A549 (cell line): ENCODE results near the gene TGFBR3. TPM values are rescaled to one million over a fixed set of nuclear protein-coding genes. Genes with fewer than 3 reads are reported as not detected.

Source experiments
- ATAC-seq, 2 experiments: fragments of 200-7000 bp in 1 of 2; fragments of >200 bp in 1 of 2; cut with Nextera tagmentation in 1 of 2; cut with Tn5 transposase in 1 of 2; 3 replicates each; pipeline versions ENCODE4 v1.8.0 to v1.9.1; 2018 to 2020; ENCODE audit warnings: mild to moderate bottlenecking in 1 of 2, moderate library complexity in 1 of 2
- CTCF ChIA-PET: fragments of 300-600 bp; sonication (Branson Sonifier 250); formaldehyde crosslinking; extraction: SDS; loops from one replicate; lab custom pipeline; 2021; ENCODE audit warnings: antibody characterized with exemption, inconsistent platforms; lab: Yijun Ruan, JAX
- POLR2A ChIA-PET: fragments of 350-600 bp; formaldehyde crosslinking; extraction: SDS; loops from one replicate; lab custom pipeline; 2021; ENCODE audit warnings: antibody characterized with exemption, inconsistent platforms; lab: Yijun Ruan, JAX
- DNase-seq, 2 experiments: peaks; one replicate each; pipeline versions ENCODE4 v3.0.0 to v3.0.0-alpha.2; 2011 to 2016; ENCODE audit warnings: low read depth in 1 of 2, low spot score in 1 of 2
- FAIRE-seq: peaks from 2 replicates; lab custom pipeline; 2011; peaks lifted over from hg19 to GRCh38; lab: Jason Lieb, UNC
- H3K27ac ChIP-seq, 2 experiments: fragments of >200 bp; sonication (Bioruptor Twin); formaldehyde crosslinking; 3 replicates each; pipeline ENCODE4 v1.5.1; 2016 to 2017
- H3K4me1 ChIP-seq: fragments of >200 bp; sonication (Bioruptor Twin); formaldehyde crosslinking; 3 replicates; pipeline ENCODE4 v1.6.1; 2016
- H3K4me2 ChIP-seq: fragments of >200 bp; sonication (Bioruptor Twin); formaldehyde crosslinking; 3 replicates; pipeline ENCODE4 v1.6.1; 2016
- H3K4me3 ChIP-seq: fragments of >200 bp; sonication (Bioruptor Twin); formaldehyde crosslinking; 3 replicates; pipeline ENCODE4 v1.5.1; 2016
- H3K9me3 ChIP-seq: fragments of >200 bp; sonication (Bioruptor Twin); formaldehyde crosslinking; 3 replicates; pipeline ENCODE4 v1.6.1; 2016
- E2F6 ChIP-seq: IDR thresholded peaks from 2 replicates; pipeline ENCODE4 v1.6.1; 2012; ENCODE audit warnings: low read depth, borderline replicate concordance
- ESRRA ChIP-seq: fragments of 150-350 bp; IDR thresholded peaks from 2 replicates; pipeline ENCODE4 v1.6.1; 2014; ENCODE audit warnings: mild to moderate bottlenecking, low read length, borderline replicate concordance
- GATA3 ChIP-seq: IDR thresholded peaks from 2 replicates; pipeline ENCODE4 v1.6.1; 2012; ENCODE audit warnings: borderline replicate concordance
- HMGXB4 ChIP-seq: fragments of 250-450 bp; sonication (Bioruptor Pico); IDR thresholded peaks from 2 replicates; pipeline ENCODE4 v1.5.0; 2021; ENCODE audit warnings: mild to moderate bottlenecking, moderate library complexity, borderline replicate concordance
- MAZ ChIP-seq: fragments of 150-350 bp; IDR thresholded peaks from 2 replicates; pipeline ENCODE4 v1.6.1; 2014; ENCODE audit warnings: antibody characterized with exemption, low read depth, low read length, borderline replicate concordance
- MYC ChIP-seq: IDR thresholded peaks from 2 replicates; pipeline ENCODE4 v1.6.1; 2012; ENCODE audit warnings: mild to moderate bottlenecking, inconsistent platforms, low read length, improper control_type of control experiment, borderline replicate concordance
- POLR2A ChIP-seq: IDR thresholded peaks from 2 replicates; pipeline ENCODE4 v1.6.1; 2012; ENCODE audit warnings: mild to moderate bottlenecking, low read length
- TFCP2L1 ChIP-seq: fragments of 250-450 bp; sonication (Bioruptor Pico); IDR thresholded peaks from 2 replicates; pipeline ENCODE4 v1.5.0; 2021; ENCODE audit warnings: mild to moderate bottlenecking
- TP53 ChIP-seq: fragments of 250-450 bp; sonication (Bioruptor Pico); IDR thresholded peaks from 2 replicates; pipeline ENCODE4 v1.5.0; 2021; ENCODE audit warnings: mild to moderate bottlenecking, moderate library complexity
- ZSCAN20 ChIP-seq: fragments of 250-450 bp; sonication (Bioruptor Pico); IDR thresholded peaks from 2 replicates; pipeline ENCODE4 v1.8.0; 2022; ENCODE audit warnings: mild to moderate bottlenecking, moderate library complexity
- WGBS: methylation state at CpG from one replicate; pipeline ENCODE4 v1.1.6; 2017; ENCODE audit errors: missing lambda C conversion rate; 5-methylcytosine and 5-hydroxymethylcytosine counted together
- polyA plus RNA-seq, 4 experiments: library from polyadenylated mRNA; depleted of rRNA in 3 of 4; stranded (reverse); fragments of >200 nt; fragmentation: RNase III in 1 of 4; extraction: RNeasy Plus Mini Kit Qiagen cat#74134 plus additional on column Dnase treatment in 1 of 4; gene quantifications; 2 replicates in 3 of 4; 3 replicates in 1 of 4; pipeline ENCODE4 v1.2.3, GENCODE V29; 2011 to 2017
- TF ChIP-seq, protein P1 (sequence below): fragments of 200-600 bp; sonication (generic); IDR thresholded peaks from 2 replicates; pipeline ENCODE4 v1.6.1; 2016; ENCODE audit warnings: antibody characterized with exemption, mild to moderate bottlenecking, moderate library complexity

The TGFBR3 gene
- polyA plus RNA-seq, 2 of the 4 experiments (the other 2 are of a cell fraction), result 5.0 to 8.9 TPM

DNA sequence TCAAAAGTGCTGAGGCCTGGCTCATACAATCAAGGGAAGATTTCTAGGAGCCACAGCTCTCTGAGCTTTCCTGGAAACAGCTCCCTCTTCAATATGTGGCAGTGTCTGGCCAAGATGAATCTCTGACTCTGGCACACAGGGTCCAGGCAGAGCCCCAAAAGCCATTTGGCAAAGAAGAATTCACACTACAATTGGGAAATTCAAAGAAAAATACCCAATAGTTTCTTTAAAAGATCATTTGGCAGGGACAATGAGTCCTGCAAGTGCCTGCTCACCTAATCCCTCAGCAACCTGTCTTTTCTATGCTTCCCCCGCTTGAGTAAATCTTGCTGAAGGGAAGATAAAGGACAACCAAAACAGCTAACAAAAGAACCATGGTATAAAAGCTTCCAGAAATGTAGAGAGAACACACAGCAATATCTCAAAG, 124.6 kb downstream of the TGFBR3 start:
- TF ChIP-seq GATA3 (no peak), POLR2A (no peak), TFCP2L1 (CRISPR knock-in tag) (no peak), MAZ (no peak), TP53 (CRISPR knock-in tag) (no peak)
- Histone ChIP-seq H3K4me1 (0 out of 3 replicates have a peak, but pooled peaks cover 5% of the 10 kb centered on the region), H3K9me3 (no peaks in the 10 kb centered on the region), H3K4me3 (no peak overlapping the region), H3K27ac (no peak overlapping the region; a peak in 1 of 6 replicates), H3K4me2 (no peak overlapping the region)
- ChIA-PET CTCF (interaction anchor here (0.6 kb wide), 2 partner anchors 143 to 657 kb away, joined by 4 read pairs; no protein-coding TSS in a partner anchor), POLR2A (no interaction called here)
- DNase-seq (no peak), ATAC-seq (no peak), FAIRE-seq (no peak)
- WGBS, result 92% methylated on average over 1 of the region's 1 CpG

- no peak for TF ChIP-seq HMGXB4 (CRISPR knock-in tag)
- TF ChIP-seq E2F6, result no peak
- TF ChIP-seq, protein P1, sequence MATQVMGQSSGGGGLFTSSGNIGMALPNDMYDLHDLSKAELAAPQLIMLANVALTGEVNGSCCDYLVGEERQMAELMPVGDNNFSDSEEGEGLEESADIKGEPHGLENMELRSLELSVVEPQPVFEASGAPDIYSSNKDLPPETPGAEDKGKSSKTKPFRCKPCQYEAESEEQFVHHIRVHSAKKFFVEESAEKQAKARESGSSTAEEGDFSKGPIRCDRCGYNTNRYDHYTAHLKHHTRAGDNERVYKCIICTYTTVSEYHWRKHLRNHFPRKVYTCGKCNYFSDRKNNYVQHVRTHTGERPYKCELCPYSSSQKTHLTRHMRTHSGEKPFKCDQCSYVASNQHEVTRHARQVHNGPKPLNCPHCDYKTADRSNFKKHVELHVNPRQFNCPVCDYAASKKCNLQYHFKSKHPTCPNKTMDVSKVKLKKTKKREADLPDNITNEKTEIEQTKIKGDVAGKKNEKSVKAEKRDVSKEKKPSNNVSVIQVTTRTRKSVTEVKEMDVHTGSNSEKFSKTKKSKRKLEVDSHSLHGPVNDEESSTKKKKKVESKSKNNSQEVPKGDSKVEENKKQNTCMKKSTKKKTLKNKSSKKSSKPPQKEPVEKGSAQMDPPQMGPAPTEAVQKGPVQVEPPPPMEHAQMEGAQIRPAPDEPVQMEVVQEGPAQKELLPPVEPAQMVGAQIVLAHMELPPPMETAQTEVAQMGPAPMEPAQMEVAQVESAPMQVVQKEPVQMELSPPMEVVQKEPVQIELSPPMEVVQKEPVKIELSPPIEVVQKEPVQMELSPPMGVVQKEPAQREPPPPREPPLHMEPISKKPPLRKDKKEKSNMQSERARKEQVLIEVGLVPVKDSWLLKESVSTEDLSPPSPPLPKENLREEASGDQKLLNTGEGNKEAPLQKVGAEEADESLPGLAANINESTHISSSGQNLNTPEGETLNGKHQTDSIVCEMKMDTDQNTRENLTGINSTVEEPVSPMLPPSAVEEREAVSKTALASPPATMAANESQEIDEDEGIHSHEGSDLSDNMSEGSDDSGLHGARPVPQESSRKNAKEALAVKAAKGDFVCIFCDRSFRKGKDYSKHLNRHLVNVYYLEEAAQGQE, result no peak
- no peak overlapping the region; a peak in 1 of 6 replicates for H3K27ac ChIP-seq
- ChIA-PET POLR2A (no interaction called here), CTCF (no interaction called here)
- no peak overlapping the region for H3K4me3 ChIP-seq
- 93% methylated on average over 1 of the region's 1 CpG for WGBS
- H3K4me1 ChIP-seq, result 0 out of 3 replicates have a peak, but pooled peaks cover 5% of the 10 kb centered on the region
- no peak for ATAC-seq
- DNase-seq, result no peak
- no peak for FAIRE-seq
- no peak overlapping the region for H3K4me2 ChIP-seq
- no peaks in the 10 kb centered on the region for H3K9me3 ChIP-seq
Observed at GRCh38 chr1:91760512-91760911, 125.4 kb downstream of the TGFBR3 start.

DNA sequence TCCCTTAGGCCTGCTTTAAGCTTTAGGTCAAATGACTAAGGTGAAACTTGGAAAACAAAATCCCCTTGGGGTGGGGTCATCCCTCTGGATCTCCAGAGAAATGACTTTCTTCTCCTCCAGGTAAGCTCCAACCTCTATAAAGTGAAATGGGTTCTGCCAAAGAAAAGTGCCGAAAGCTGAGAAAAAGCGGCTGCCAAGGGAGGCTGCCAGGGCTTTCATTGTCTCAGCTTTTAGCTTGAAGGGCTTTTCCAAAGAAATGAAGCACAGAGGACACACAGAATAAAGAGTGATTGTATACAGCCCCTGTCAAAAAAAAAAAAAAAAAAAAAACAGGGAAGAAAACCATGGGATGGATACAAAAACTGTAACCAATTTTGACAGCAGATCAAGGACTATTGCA, 126.9 kb downstream of the TGFBR3 start:
- no peak overlapping the region for H3K27ac ChIP-seq
- ATAC-seq, result no peak
- no peaks in the 10 kb centered on the region for H3K9me3 ChIP-seq
- H3K4me2 ChIP-seq, result no peak overlapping the region
- no peak for FAIRE-seq
- ChIA-PET POLR2A (interaction anchor here (0.7 kb wide), 1 partner anchor 102 kb away, joined by 6 read pairs; no protein-coding TSS in a partner anchor), CTCF (interaction anchor here (0.5 kb wide), 1 partner anchor 98 kb away, joined by 3 read pairs; no protein-coding TSS in a partner anchor)
- DNase-seq, result no peak
- no peak overlapping the region for H3K4me3 ChIP-seq
- no peak for TF ChIP-seq ZSCAN20 (CRISPR knock-in tag)
- no peak for TF ChIP-seq MYC
- TF ChIP-seq ESRRA, result no peak
- 0 out of 3 replicates have a peak, but pooled peaks cover 5% of the 10 kb centered on the region for H3K4me1 ChIP-seq
- WGBS, result 96% methylated on average over 2 of the region's 2 CpGs
